GM19193 (cell line): ENCODE data around the gene APRT.

Experiments used
- POLR2A ChIP-seq: IDR thresholded peaks from 4 replicates; pipeline ENCODE4 v1.6.1; 2011; ENCODE audit not compliant: insufficient read depth, insufficient read length; ENCODE audit errors: extremely low read depth

The APRT gene

DNA sequence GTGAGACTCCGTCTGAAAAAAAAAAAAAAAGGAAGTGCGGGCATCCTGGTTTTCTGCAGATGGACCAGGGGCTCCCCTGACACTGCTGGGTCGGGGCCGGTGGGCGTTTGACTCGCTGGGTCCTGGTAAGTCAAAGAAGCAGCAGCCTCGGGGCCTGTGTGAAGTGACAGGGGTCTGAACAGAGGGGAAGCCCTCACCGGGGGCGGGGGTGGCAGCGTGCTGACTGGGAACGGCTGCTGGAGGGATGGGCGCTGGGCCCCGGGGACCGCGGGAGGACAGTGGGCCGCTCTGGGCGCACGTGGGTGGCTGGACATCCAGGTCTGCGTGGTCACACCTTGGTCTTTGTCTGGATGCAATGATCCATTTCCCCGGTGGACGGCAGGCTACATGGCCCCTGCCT is 36.8 kb upstream of the APRT start:
- TF ChIP-seq POLR2A: no peak

DNA sequence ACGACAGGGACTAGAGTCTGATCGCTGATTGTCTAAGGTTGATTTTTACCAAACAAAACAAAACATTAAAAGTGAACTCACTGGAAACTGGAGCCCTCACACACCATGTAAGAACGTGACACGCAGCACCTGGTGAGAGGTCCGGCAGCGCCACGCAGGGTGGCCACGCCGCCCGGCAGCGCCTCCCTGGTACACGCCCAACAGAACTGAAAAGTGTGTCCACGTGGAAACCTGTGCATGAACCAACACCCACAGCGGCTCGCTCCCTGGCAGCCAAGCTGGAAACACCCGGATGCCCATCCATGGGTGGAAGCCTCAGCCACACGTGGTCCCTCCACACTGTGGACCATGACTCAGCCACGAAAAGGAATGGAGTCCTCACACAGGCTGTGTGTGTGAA is 35.9 kb upstream of the APRT start:
- TF ChIP-seq POLR2A: no peak

DNA sequence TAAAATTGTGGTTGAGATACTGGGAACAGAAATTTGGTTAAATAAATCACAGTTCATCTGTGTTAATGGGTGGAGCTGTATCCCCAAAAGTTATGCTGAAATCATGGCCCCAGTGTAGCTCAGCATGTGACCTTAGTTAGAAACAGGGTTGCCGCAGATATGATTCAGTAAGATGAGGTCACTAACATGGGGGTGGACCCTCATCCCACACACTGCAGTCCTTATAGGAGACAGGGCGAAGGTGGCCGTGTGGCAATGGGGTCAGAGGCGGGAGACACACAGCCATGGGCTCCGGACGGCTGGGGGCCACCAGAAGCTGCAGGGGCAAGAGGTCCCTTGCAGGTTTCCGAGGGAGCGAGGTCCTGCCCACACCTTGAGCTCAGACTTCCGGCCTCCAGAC is 34.4 kb upstream of the APRT start:
- TF ChIP-seq POLR2A: no peak

DNA sequence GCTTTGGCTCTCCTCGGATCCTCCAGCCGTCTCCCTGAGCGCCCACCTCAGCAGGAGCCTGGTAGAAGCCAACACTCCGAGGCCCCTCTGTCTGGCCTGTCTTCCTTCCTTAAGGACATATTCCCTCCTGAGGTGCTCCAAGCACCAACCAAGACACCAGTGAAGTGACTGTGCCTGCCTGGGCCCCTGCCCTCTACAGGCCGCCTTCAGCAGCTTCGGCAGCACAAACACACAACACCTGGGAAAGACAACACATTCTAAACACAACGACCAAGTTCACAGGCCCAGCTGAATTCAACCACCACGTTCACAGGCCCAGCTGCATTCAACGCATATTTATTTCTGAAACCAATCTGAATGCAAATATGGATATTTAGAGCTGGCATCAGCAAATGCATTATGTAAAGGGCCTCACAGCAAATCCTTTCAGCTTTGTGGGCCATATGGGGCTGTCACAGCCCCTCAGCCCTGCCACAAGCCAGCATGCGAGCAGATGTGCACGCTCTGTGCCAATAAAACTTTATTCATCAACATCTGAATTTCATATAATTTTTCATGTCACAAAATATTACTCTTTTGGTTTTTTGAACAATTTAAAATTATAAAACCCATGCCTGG is 32.8 kb upstream of the APRT start:
- no peak for TF ChIP-seq POLR2A

DNA sequence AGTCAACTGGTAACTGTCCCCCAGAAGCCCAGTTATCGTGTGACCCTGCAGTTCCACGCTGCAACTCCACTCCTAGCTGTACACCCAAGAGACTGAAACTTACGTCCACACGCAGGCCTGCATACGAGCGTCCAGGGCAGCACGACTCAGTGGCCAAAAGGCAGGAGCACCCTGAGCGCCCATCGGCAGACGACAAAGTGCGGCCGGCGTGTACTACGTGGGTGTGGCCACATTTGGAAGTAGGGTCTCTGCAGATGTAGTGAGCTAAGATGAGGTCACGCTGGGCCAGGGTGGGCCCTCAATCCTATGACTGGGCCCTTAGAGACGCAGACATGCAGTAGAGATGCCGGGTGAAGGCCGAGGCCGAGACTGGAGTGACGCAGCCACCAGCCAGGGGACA is 31.5 kb upstream of the APRT start:
- TF ChIP-seq POLR2A: no peak

DNA sequence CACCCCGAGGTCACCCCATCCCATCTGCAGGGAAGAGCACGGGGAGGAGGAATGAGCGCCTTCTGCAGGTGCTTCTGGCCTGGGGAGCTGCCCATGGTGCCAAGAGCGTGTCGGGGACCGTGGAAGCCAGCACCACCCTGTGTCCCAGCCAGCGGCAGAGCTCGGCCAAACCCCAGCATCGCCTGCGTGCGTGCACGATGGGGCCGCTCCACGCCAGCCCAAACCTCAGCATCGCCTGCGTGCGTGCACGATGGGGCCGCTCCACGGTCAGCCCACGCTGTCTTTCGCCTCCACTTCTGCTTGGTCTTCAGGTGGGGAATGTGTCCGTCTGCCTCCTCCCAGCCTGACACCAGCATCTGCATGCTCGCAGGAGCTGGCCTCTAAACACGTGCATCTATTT is 31.1 kb upstream of the APRT start:
- TF ChIP-seq POLR2A: no peak

DNA sequence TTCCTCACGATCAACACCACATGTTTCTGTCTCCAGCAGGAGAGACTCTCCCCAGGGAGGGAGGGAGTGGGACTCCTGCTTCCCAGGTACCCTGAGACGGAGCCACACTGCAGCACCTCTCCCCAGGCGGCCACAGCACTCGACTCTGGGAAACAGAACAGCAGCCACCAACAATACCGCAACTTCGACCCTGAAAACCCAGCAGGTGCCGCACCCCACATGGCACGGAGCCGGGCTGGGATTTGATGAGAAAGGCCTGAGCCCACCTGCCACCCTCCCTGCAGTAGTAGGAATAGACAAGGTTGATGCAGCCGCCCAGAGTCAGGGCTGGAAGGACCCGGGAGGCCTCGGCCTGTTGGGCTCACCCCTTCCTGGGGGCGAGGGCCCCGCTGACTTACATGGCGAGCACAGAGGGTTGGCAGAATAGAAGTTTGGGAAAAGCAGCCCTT is 30.6 kb upstream of the APRT start:
- TF ChIP-seq POLR2A: no peak

DNA sequence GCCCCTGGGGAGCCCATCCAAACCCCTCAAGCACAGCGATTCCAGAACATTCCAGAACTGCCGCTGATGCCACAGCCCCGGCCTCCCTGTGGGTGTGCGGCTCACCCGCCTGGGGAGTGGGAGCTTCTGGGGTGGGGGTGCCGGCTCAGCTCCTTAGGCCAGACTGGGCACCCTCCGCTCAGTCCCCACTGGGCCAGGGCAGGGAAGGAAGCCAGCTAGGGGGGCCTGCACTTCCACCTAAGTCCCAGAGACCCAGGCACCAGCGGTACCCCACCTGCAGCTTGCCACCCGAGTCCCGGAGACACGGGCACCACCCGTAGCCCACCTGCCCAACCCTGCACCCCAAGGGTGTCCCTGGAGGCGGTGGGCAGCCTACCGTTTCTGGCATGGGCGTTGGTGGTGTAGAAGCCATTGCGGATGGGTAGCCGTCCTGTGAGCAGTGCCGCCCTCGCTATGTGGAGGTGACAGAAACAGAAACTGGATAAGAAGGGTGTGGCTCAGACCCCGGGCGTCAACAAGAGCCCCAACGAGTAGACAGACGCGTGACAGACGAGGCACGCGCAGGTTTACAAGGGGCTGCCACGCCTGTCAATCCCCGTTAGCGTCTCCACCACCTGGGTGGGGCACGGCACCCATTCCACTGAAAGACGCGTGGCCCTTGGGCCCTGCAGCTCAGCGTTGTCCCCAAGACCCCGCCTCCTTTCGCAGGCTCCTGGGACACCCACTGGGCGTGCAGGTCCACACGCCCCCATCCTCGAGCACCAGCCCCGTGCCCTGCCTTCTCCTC is 30.0 kb upstream of the APRT start:
- no peak for TF ChIP-seq POLR2A

DNA sequence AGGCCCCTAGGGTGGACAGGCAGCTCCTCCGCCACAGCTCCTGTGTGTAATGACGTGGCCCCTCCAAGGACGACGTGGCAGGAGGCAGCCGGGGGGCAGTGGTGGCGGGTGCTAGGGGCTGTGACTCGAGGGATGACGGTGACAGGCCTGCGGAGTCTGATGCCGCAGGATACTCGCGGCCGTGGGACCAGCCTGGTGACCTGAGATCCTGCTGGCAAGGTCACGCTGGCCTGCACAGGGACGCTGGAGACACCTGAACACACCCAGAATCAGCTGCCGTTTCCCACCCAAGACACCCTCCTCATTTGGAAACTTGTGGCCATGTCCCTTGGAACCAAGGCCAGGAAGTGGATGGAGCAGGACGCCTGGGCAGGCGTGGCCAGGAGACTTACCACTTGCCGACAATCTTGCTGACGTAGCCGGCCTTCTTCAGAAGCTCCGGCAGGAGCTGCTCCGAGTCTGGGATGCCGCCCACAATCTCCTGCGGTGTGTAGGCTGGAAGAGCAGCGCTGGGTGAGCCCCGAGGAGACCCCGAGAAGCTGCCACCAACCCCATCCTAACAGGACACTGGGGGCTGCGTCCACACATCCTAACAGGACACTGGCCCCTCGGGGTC is 29.0 kb upstream of the APRT start:
- no peak for TF ChIP-seq POLR2A

DNA sequence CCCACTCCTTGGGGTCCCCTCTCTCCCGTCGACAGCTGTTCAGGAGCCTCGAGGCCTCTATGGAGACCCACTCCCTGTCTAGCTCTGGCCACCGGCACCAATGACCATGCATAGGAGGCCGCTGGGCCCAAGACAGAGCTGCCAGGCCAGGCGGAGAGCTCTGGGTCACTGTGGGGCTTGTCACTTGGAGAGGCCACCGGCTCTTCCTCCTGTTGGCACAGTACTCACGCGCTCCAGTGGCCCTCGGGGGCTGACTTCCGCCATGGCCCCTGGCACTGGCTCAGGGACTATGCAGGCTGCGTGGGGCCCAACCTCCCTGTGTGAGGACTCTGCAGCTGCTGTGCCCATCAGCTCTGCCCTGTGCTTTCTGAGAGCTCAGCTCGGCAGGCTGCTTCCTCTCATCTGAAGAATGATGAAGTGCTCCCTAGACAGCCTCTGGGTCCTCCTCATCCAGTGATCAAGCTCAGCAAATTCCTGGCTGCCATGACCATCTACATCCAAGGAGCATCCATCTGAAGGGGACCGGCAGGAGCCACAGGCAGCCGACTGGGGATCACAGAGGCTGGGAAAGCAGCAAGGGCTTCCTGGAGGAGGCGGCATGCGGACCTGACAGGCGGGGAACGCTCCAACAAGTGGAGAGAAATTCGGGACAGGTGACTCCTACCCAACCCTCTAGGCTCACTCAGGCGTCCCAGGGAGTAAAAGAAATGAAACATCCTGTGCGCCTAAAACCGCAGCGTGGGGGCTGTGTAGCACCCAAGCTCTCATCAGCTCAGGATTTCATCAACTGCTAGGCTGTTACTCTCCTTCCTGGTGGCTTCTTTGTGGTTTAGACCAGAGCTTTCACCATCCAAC is 28.2 kb upstream of the APRT start:
- no peak for TF ChIP-seq POLR2A

DNA sequence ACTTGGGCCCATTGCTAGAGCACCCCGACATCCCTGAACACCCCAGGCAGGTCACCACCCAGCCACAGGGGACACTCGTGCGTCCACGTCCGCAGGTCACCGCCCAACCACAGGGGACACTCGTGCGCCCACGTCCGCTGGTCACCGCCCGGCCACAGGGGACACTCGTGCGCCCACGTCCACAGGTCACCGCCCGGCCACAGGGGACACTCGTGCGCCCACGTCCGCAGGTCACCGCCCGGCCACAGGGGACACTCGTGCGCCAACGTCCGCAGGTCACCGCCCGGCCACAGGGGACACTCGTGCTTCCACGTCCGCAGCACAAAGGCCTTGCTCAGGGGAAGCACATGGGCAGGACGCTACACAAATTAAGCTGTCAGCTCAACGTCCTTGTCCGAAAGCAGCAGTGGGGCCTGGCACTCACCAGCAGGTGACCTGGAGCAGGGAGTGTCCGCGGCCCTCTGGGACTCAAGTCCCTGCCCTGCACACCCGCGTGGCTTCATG is 27.4 kb upstream of the APRT start:
- no peak for TF ChIP-seq POLR2A

DNA sequence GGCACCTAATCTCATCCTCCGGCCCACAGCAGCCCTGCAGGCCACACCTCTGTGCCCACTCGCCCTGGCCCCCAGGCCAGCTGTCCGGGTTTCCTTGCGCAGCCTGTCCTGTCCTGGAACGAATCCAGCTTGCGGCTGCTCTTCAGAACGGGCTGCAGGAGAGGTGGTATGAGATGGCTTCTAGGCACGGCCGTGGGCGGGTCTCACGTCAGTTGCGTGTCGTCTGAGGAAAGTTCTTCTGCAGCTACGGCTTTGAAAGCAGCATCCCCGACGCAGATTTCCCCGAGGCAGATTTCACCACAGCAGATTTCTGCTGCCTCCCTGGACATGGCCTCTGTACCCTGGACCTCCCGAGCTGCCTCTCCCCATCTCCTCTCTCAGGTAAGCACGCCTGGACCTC is 26.8 kb upstream of the APRT start:
- TF ChIP-seq POLR2A: no peak

DNA sequence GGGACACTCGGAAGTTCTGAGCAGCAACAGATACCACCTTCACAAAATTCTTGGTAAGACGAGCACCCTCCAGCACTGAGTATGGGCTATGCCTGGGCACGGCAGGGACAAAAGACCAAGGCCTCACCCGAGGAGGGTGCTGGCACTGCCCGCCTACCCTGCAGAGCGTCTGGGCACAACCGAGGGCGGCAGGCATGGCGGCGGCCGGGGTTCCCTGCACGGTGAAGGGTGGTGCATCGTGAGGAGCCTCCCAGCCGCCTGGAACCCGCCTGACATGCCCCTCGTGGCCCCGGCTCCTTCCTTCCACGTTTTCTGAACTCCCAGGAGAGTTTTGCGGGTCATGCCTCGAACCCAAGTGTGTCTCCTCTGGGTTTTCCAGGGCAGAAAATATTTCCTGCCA is 26.1 kb upstream of the APRT start:
- TF ChIP-seq POLR2A: no peak

DNA sequence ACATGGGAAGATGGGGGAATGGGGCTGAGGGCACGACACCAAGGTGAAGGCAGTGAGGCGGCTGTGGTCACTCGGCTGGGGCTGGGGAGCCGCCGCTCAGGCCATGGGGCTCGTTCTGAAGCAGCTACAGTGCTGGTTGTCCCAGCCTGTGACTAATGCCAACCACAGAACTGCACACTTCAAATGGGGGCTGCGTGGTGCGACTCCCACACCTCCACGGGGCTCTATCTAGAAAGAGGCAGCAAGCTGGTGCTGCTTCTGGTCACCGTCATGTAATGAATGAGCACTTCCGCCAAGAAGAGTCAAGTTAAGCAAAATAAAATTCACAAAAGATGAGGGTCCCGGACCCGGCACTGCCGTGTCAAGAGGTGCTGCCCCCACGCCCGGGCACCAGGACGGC is 25.1 kb upstream of the APRT start:
- TF ChIP-seq POLR2A: no peak

DNA sequence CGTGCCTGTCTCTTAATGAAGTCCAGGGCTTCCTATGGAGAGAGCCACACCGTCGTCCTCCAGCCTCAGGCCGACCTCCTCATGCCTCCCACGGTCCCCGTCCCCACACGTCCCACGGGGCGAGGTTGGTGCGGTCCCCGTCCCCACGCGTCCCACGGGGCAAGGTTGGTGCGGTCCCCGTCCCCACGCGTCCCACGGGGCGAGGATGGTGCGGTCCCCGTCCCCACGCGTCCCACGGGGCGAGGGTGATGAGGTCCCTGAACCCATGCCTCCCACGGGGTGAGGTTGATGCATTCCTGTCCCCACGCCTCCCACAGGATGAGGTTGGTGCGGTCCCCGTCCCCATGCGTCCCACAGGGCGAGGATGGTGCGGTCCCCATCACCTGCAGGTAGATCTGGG is 24.1 kb upstream of the APRT start:
- no peak for TF ChIP-seq POLR2A
